ENCODE data around the gene IQCH.

The IQCH gene

DNA sequence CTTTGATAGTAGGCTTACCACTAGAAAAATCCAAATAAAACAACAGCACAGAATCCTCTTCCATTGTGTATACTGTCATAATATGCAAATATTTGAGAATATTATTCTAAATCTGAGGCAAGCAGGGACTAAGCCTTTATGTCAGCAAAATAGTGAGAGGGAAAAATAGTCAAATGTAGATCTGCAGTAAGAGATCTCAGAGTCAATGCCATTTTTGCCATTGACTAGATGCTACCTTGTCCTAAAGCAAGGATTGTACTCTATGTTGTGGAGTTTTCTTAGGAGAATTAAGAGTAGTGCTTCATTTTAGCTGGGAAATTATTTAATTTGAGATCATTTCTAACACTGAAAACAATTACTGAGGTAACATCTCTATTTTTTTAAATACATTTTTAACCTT is 50.2 kb downstream of the IQCH start:
- no peak for DNase-seq (ENCODE audit: extremely low spot score)
- POLR2A ChIA-PET, result interaction anchor here (1.1 kb wide), 1 partner anchor 358 kb away, joined by 3 read pairs; no protein-coding TSS in a partner anchor
- no peak for TF ChIP-seq ELF4 (IDR thresholded peaks at IDR 0.05)
- TF ChIP-seq LEF1 (IDR thresholded peaks at IDR 0.05; ENCODE audit: borderline replicate concordance), result no peak
- no peak for TF ChIP-seq ZNF384 (IDR thresholded peaks at IDR 0.05)
- no peak for TF ChIP-seq ARNT (IDR thresholded peaks at IDR 0.05)
- CTCF ChIA-PET, result interaction anchor here (1.1 kb wide), 1 partner anchor 11 kb away, joined by 3 read pairs; no protein-coding TSS in a partner anchor

DNA sequence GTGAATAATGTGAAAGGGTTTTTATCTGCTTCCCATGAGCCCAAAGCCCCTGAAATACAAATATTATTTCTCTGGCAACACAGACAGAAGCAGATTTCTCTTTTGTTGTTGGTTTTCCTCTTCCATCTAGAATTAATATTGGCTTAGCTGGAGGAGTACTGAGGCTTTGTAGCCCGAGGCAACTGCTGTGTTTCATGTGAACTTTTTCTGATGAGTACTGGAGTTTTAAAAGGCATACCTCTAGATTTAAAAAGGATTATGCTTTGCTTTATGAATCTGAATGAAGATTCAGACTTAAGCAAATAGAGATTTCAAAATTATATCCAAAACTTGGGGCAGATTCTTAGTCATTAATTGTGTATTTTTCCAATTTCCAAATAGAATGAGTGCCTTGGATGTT is 50.9 kb downstream of the IQCH start:
- POLR2A ChIA-PET, result interaction anchor here (1.1 kb wide), 1 partner anchor 359 kb away, joined by 3 read pairs; no protein-coding TSS in a partner anchor
- no peak for DNase-seq (ENCODE audit: extremely low spot score)
- CTCF ChIA-PET, result no interaction called here
- no peak for TF ChIP-seq CTBP1 (IDR thresholded peaks at IDR 0.05; ENCODE audit: borderline replicate concordance)
- no peak for TF ChIP-seq TARDBP (IDR thresholded peaks at IDR 0.05)

DNA sequence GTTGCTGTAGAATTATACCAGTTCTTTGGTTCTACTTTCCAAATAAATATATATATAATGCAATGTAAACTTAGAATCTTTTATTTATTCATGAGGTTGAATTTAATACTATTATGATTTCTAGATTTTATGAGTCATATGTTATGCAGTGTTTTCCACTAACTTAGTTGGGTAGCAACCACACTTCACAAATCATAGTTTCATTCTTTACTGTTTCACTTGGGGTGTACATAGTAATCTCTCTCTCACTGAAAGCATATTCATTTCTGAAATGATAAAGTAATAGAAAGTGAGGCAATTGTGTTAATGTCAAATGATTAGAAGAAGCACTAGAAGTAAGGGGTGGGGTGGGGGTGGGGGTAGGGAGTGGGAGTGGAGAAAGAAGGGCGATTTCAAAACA is 52.6 kb downstream of the IQCH start:
- ChIA-PET POLR2A (no interaction called here), CTCF (interaction anchor here (0.6 kb wide), 1 partner anchor 361 kb away, joined by 5 read pairs; no protein-coding TSS in a partner anchor)
- TF ChIP-seq TARDBP (IDR thresholded peaks at IDR 0.05) (no peak), ELF4 (IDR thresholded peaks at IDR 0.05) (no peak), BHLHE40 (IDR thresholded peaks at IDR 0.05; ENCODE audit: borderline replicate concordance) (no peak), FOXK2 (IDR thresholded peaks at IDR 0.05) (no peak), LEF1 (IDR thresholded peaks at IDR 0.05; ENCODE audit: borderline replicate concordance) (no peak), FOXA1 (IDR thresholded peaks at IDR 0.05) (no peak)
- TF ChIP-seq, protein P1, sequence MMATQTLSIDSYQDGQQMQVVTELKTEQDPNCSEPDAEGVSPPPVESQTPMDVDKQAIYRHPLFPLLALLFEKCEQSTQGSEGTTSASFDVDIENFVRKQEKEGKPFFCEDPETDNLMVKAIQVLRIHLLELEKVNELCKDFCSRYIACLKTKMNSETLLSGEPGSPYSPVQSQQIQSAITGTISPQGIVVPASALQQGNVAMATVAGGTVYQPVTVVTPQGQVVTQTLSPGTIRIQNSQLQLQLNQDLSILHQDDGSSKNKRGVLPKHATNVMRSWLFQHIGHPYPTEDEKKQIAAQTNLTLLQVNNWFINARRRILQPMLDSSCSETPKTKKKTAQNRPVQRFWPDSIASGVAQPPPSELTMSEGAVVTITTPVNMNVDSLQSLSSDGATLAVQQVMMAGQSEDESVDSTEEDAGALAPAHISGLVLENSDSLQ (IDR thresholded peaks at IDR 0.05), result no peak
- no peak for DNase-seq (ENCODE audit: extremely low spot score)

DNA sequence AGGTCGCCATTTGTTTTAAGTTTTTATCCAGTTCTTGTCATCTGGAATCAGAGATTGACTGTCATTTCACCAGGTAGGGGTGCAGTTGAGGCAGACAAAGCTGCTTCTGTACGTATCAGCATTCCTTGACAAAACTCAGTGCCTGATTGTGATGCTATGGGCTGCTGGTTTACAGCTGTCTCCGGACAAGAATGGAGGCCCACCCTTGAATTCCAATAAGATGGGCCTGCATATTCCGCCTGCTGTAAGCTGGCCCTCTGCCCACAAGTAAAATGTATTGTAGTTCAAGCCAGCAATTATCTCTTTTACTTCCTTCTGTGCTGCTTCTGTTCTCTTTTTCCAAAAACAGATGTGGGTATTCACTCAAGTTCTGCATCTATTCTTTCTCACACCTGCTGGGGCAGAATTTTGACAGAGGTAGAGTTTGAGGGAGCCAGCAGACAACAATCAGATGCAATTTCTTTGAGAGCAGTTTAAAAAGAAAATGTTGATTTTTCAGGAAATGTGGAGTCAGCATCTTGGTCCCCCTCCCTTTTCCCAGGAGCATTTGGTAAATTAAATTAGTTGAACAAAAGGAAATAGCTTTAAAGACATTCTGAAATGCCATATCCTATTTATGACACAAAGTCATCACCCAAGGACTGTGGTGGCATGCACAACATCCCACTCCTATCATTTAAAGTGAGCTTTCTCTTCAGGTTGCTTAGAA is 53.5 kb downstream of the IQCH start:
- no peak for DNase-seq (ENCODE audit: extremely low spot score)
- POLR2A ChIA-PET, result no interaction called here
- TF ChIP-seq SP1 (IDR thresholded peaks at IDR 0.05) (no peak), FOXK2 (IDR thresholded peaks at IDR 0.05) (no peak), BHLHE40 (IDR thresholded peaks at IDR 0.05; ENCODE audit: borderline replicate concordance) (no peak), TARDBP (IDR thresholded peaks at IDR 0.05) (no peak), ARNT (IDR thresholded peaks at IDR 0.05) (no peak), L3MBTL2 (conservative IDR thresholded peaks at IDR 0.05) (no peak), CTBP1 (IDR thresholded peaks at IDR 0.05; ENCODE audit: borderline replicate concordance) (no peak), HDGF (IDR thresholded peaks at IDR 0.05; ENCODE audit: borderline replicate concordance) (no peak), SUZ12 (IDR thresholded peaks at IDR 0.05) (no peak), FOXM1 (IDR thresholded peaks at IDR 0.05; ENCODE audit: borderline replicate concordance) (no peak), LEF1 (IDR thresholded peaks at IDR 0.05; ENCODE audit: borderline replicate concordance) (no peak)
- TF ChIP-seq, protein P1 (IDR thresholded peaks at IDR 0.05), result no peak
- CTCF ChIA-PET, result interaction anchor here (0.6 kb wide), 1 partner anchor 361 kb away, joined by 5 read pairs; no protein-coding TSS in a partner anchor

DNA sequence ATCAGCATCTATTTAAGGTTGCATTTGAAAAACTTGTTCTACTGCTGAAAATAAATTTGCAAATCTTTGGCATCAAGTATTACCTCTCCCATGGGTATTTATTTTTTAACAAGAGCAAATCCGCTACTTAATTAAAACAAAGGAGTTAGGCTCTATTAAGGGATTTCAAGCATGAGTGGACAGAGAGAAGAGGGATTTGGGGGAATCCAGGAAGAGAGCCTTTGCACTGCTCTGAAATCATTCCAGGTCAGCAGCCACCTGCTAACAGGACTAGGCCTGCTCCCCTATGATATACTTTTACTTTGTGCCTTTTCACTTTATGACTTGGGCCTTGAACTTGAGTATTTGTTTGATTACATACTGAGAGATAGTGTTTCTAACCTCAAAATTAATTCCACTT is 57.1 kb downstream of the IQCH start:
- ChIA-PET CTCF (no interaction called here), POLR2A (no interaction called here)
- TF ChIP-seq LEF1 (IDR thresholded peaks at IDR 0.05; ENCODE audit: borderline replicate concordance), result no peak
- TF ChIP-seq CTBP1 (IDR thresholded peaks at IDR 0.05; ENCODE audit: borderline replicate concordance), result no peak
- no peak for TF ChIP-seq ARNT (IDR thresholded peaks at IDR 0.05)
- no peak for TF ChIP-seq TARDBP (IDR thresholded peaks at IDR 0.05)
- no peak for TF ChIP-seq FOXA1 (IDR thresholded peaks at IDR 0.05)
- TF ChIP-seq, protein P1 (IDR thresholded peaks at IDR 0.05), result no peak
- TF ChIP-seq FOXM1 (IDR thresholded peaks at IDR 0.05; ENCODE audit: borderline replicate concordance), result no peak
- no peak for TF ChIP-seq SP1 (IDR thresholded peaks at IDR 0.05)
- no peak for TF ChIP-seq ELF4 (IDR thresholded peaks at IDR 0.05)
- no peak for TF ChIP-seq ZNF384 (IDR thresholded peaks at IDR 0.05)
- no peak for TF ChIP-seq BHLHE40 (IDR thresholded peaks at IDR 0.05; ENCODE audit: borderline replicate concordance)
- TF ChIP-seq FOXK2 (IDR thresholded peaks at IDR 0.05), result no peak
- DNase-seq (ENCODE audit: extremely low spot score), result no peak

DNA sequence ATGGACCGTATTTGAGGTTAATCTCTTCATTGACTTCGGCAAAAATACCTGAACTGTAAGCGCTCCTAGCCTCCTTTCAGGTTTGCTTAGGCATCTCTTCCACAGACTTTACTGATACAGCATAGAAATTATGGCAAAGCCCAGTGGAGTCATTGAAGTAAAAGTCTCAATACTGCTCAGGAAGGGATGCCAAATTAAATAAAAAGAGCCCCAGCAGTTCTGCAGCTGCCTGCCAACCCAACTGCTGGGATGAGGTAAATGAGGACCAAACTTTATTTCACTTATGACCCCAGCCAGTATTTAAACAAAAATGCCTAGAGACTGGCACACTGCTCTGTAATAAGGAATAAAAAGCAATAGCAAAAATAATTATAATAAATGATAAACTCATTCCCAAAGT is 65.4 kb downstream of the IQCH start:
- CTCF ChIA-PET, result no interaction called here
- no peak for DNase-seq (ENCODE audit: extremely low spot score)
- POLR2A ChIA-PET, result no interaction called here
- no peak for TF ChIP-seq NFRKB (IDR thresholded peaks at IDR 0.05)
- TF ChIP-seq ARNT (IDR thresholded peaks at IDR 0.05), result no peak
- TF ChIP-seq BHLHE40 (IDR thresholded peaks at IDR 0.05; ENCODE audit: borderline replicate concordance), result no peak
- TF ChIP-seq L3MBTL2 (conservative IDR thresholded peaks at IDR 0.05), result no peak
- TF ChIP-seq LEF1 (IDR thresholded peaks at IDR 0.05; ENCODE audit: borderline replicate concordance), result no peak
- TF ChIP-seq TARDBP (IDR thresholded peaks at IDR 0.05), result no peak
- no peak for TF ChIP-seq SP1 (IDR thresholded peaks at IDR 0.05)
- TF ChIP-seq, protein P1 (IDR thresholded peaks at IDR 0.05), result no peak
- TF ChIP-seq FOXM1 (IDR thresholded peaks at IDR 0.05; ENCODE audit: borderline replicate concordance), result no peak
- no peak for TF ChIP-seq CTBP1 (IDR thresholded peaks at IDR 0.05; ENCODE audit: borderline replicate concordance)
- TF ChIP-seq FOXK2 (IDR thresholded peaks at IDR 0.05), result no peak
